GM06990 (cell line): ENCODE data around the gene SPATA13.
"Not testable (repeated sequence)": the region's sequence is repeated elsewhere in the genome, so short reads cannot be mapped to it uniquely, and the experiment has no call there.

Source experiments
- DNase-seq: peaks from one replicate; pipeline ENCODE4 v3.0.0-alpha.2; 2011; ENCODE audit not compliant: insufficient read length; ENCODE audit errors: extremely low read depth
- H3K27me3 ChIP-seq: replicated peaks from 2 replicates; pipeline ENCODE4 v1.6.0; 2011; ENCODE audit warnings: low read length; ENCODE audit not compliant: control insufficient read depth, insufficient read depth
- H3K36me3 ChIP-seq: 2 replicates; pipeline ENCODE4 v1.5.1; 2011; ENCODE audit warnings: low read length; ENCODE audit not compliant: control insufficient read depth, insufficient read depth
- H3K4me3 ChIP-seq: replicated peaks from 2 replicates; pipeline ENCODE4 v1.5.1; 2011; ENCODE audit warnings: low read depth, mild to moderate bottlenecking, control low read depth, low read length
- TF ChIP-seq, protein P1 (sequence below): IDR thresholded peaks from 2 replicates; pipeline ENCODE4 v1.5.1; 2011; ENCODE audit warnings: low read length, control low read depth, mild to moderate bottlenecking, inconsistent platforms; ENCODE audit not compliant: insufficient read depth, poor library complexity, severe bottlenecking

The SPATA13 gene

DNA sequence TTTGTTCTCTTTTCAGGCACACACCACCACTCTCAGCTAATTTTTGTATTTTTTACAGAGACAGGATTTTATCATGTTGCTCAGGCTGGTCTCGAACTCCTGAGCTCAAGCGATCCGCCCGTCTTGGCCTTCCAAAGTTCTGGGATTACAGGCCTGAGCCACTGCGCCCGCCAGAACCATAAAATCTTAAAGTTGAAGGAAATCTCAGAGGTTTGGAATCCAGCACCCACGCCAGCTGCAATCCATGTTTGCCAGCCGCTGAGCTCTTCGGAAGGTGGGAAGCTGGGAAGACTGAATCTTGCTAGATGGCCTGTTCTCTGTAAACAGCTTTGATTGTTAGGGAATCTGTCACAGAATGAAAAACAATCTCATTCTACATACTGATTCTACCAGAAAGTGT is 38.5 kb downstream of the SPATA13 start:
- Histone ChIP-seq H3K4me3 (no peak overlapping the region), H3K27me3 (no peaks in the 10 kb centered on the region), H3K36me3 (no peaks in the 10 kb centered on the region)
- TF ChIP-seq, protein P1, sequence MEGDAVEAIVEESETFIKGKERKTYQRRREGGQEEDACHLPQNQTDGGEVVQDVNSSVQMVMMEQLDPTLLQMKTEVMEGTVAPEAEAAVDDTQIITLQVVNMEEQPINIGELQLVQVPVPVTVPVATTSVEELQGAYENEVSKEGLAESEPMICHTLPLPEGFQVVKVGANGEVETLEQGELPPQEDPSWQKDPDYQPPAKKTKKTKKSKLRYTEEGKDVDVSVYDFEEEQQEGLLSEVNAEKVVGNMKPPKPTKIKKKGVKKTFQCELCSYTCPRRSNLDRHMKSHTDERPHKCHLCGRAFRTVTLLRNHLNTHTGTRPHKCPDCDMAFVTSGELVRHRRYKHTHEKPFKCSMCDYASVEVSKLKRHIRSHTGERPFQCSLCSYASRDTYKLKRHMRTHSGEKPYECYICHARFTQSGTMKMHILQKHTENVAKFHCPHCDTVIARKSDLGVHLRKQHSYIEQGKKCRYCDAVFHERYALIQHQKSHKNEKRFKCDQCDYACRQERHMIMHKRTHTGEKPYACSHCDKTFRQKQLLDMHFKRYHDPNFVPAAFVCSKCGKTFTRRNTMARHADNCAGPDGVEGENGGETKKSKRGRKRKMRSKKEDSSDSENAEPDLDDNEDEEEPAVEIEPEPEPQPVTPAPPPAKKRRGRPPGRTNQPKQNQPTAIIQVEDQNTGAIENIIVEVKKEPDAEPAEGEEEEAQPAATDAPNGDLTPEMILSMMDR: no peak
- no peak for DNase-seq

DNA sequence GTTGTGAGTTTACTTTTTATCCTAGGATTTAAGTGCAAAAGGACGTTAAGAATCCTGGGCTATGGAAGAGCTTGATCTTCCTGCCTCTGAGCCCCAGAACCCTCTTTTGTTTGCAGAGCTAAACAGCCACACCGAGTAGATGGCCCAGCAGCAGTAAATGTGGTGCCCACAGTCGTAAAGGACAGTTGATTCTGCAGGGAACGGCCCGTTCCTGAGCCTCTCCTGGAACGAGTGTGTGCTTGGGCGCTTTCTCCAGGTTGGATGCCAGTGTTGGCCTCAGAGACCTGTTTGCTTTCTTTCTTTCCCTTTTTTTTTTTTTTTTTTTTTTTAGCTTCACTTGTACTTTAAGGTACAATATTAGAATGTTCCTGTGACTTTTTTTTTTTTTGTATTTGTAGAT is 41.7 kb downstream of the SPATA13 start:
- no peaks in the 10 kb centered on the region for H3K36me3 ChIP-seq
- no peak overlapping the region for H3K4me3 ChIP-seq
- TF ChIP-seq, protein P1: no peak
- no peaks in the 10 kb centered on the region for H3K27me3 ChIP-seq
- DNase-seq: no peak

DNA sequence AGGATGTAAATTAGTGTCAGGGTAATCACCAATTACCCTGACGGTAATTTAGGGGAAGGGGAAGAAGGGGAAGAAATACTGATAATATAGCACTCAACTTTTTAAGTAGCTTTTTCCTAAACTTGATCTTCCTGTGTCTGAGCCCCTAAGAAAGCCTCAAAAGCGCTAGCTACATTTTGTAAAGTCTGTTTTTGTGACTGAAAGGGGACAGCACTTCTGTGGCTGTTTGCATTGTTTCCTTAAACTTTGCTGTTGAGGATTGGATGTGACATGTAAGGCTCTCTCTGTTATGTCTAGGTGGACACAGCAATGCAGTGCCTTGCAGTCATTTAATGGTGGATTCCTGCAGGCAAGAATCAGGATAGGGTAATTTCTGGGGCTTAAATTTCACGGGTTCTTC is 42.8 kb downstream of the SPATA13 start:
- no peak overlapping the region for H3K4me3 ChIP-seq
- no peaks in the 10 kb centered on the region for H3K36me3 ChIP-seq
- no peak for DNase-seq
- H3K27me3 ChIP-seq: no peaks in the 10 kb centered on the region
- TF ChIP-seq, protein P1: no peak

DNA sequence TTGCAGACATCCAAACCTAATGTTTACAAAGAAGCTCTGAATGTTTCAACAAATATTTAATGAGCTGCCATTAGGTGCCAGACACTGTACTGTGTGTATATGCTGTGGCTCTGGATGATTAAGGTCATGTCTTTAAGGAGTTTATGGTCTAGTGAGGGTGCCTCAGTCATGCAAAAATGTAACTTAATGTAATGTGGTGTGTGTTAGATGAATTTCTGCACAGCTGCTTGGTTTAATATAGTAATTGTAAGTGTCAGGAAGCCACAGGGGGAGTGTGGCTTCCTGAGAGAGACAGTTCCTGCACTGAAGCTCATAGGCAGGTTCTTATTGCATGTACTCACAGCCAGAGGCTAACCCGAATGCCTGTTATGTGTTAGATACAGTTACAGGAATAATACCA is 43.3 kb downstream of the SPATA13 start:
- no peak overlapping the region for H3K4me3 ChIP-seq
- TF ChIP-seq, protein P1: no peak
- H3K36me3 ChIP-seq: no peaks in the 10 kb centered on the region
- no peaks in the 10 kb centered on the region; the same call in 1 of the 2 replicates for H3K27me3 ChIP-seq
- no peak for DNase-seq

DNA sequence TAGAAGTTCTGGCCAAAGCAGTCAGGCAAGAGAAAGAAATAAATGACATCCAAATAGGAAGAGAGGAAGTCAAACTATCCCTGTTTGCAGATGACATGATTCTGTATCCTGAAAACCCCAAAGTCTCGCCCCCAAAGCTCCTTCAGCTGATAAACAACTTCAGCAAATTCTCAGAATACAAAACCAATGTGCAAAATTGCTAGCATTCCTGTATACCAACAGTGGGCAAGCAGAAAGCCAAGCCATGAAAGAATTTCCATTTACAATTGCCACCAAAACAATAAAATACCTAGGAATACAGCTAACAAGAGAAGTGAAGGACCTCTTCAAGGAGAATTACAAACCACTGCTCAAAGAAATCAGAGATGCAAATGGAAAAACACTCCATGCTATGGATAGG is 44.6 kb downstream of the SPATA13 start:
- H3K27me3 ChIP-seq, H3K4me3 ChIP-seq, H3K36me3 ChIP-seq, DNase-seq: not testable (repeated sequence)

DNA sequence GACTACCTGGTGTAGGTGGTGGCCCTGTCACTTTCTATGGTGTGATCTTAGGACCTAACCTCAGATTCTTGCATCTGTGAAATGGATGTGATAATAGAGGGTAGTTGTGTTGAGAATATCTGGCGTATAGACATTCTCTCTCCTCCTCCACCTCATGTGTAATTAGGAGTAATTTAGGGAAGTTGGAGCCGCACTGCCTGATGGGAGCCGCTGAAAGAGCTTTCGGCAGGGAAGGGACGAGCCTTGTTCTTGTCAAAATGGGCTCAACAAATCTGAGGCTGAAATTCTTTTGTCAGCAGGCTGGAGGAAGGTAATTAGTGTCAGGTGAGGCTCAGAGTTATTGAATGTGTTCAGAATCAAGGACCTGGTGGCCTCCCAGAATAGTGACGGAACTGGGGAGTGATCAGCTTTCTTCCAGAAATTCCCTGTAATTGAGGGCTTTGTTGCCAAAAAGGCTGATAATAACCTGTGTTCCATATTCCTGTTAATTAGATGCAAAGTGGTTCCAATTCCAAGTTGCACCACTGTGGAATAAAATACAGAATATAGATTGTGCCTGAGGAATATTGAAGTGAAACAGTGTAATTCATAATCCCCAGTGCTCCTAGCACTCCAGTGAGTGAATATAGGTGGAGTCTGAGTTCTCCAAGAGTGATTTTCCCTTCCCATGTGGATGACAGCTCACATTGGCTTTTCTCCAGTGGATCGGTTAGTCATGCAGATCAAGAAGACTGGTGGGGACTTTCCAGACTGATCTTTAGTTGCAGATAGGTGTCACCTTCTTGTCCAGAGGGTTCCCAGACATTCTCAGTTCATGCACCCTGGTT is 47.5 kb downstream of the SPATA13 start:
- Histone ChIP-seq H3K27me3 (no peaks in the 10 kb centered on the region; the same call in 1 of the 2 replicates), H3K36me3 (no peaks in the 10 kb centered on the region), H3K4me3 (no peak overlapping the region)
- TF ChIP-seq, protein P1: no peak
- DNase-seq: no peak
